KMS-11 (cell line): Measurements from ENCODE around the gene MTCH1.
"Not testable (repeated sequence)": the region's sequence is repeated elsewhere in the genome, so short reads cannot be mapped to it uniquely, and the experiment has no call there.

Experiments used
- H2AFZ ChIP-seq: fragments of 200-600 bp; sonication (generic); 2 replicates; pipeline ENCODE4 v1.6.1; 2016; ENCODE audit warnings: antibody characterized with exemption, mixed run types, low read depth
- H3K27ac ChIP-seq: fragments of 200-600 bp; sonication (generic); 2 replicates; pipeline ENCODE4 v1.6.1; 2016; ENCODE audit warnings: mild to moderate bottlenecking, mixed run types
- H3K27me3 ChIP-seq: fragments of 200-600 bp; sonication (generic); 2 replicates; pipeline ENCODE4 v1.6.1; 2017; ENCODE audit warnings: mild to moderate bottlenecking, low read depth, mixed run types, moderate library complexity; ENCODE audit not compliant: insufficient read depth
- H3K36me3 ChIP-seq: fragments of 200-600 bp; sonication (generic); 2 replicates; pipeline ENCODE4 v1.6.1; 2017; ENCODE audit warnings: mild to moderate bottlenecking, mixed run types; ENCODE audit not compliant: insufficient read depth
- H3K4me1 ChIP-seq: fragments of 200-600 bp; sonication (generic); 2 replicates; pipeline ENCODE4 v1.6.1; 2016; ENCODE audit warnings: mild to moderate bottlenecking, low read depth, mixed run types; ENCODE audit not compliant: poor library complexity, severe bottlenecking
- H3K4me2 ChIP-seq: fragments of 200-600 bp; sonication (generic); 2 replicates; pipeline ENCODE4 v1.7.0; 2016; ENCODE audit warnings: mild to moderate bottlenecking, mixed run types
- H3K4me3 ChIP-seq: fragments of 200-600 bp; sonication (generic); IDR thresholded peaks from 2 replicates; pipeline ENCODE4 v1.6.1; 2017; ENCODE audit warnings: low read depth, low read length, mixed read lengths; ENCODE audit not compliant: insufficient read depth
- H3K79me2 ChIP-seq: fragments of 200-600 bp; sonication (generic); 2 replicates; pipeline ENCODE4 v1.6.1; 2016; ENCODE audit warnings: low read depth, mixed run types; ENCODE audit not compliant: insufficient read depth
- H3K9ac ChIP-seq: fragments of 200-600 bp; sonication (generic); 2 replicates; pipeline ENCODE4 v1.6.1; 2016; ENCODE audit warnings: mild to moderate bottlenecking, mixed run types
- H4K20me1 ChIP-seq: fragments of 200-600 bp; sonication (generic); 2 replicates; pipeline ENCODE4 v1.6.1; 2016; ENCODE audit warnings: mild to moderate bottlenecking, mixed run types; ENCODE audit not compliant: insufficient read depth
- CTCF ChIP-seq: fragments of 200-600 bp; sonication (generic); conservative IDR thresholded peaks from 2 replicates; pipeline ENCODE4 v1.6.1; 2017; ENCODE audit warnings: low read depth, mild to moderate bottlenecking, antibody characterized with exemption, low read length, moderate library complexity, mixed read lengths

MTCH1 gene

GRCh38 chr6:36954262-36954931 is 31.6 kb downstream of the MTCH1 start, which contains the start of gene PI16:
PI16 (plus strand) TSS chr6:36954738; CDS start chr6:36954761, 23 bp downstream.
- H3K27me3 ChIP-seq: no peaks in the 10 kb centered on the region

GRCh38 chr6:36953931-36954261 is 32.1 kb downstream of the MTCH1 start:
- no peak for TF ChIP-seq CTCF
- Histone ChIP-seq H3K27me3 (no peaks in the 10 kb centered on the region), H3K9ac (no peak overlapping the region), H3K36me3 (no peaks in the 10 kb centered on the region), H3K4me3 (no peak overlapping the region), H3K4me2 (no peak overlapping the region), H3K27ac (no peak overlapping the region), H4K20me1 (no peaks in the 10 kb centered on the region), H2AFZ (no peak overlapping the region), H3K79me2 (no peaks in the 10 kb centered on the region), H3K4me1 (no peaks in the 10 kb centered on the region)

More at GRCh38 chr6:36954262-36954931, 31.6 kb downstream of the MTCH1 start, which contains the start of gene PI16:
- no peaks in the 10 kb centered on the region for H3K4me1 ChIP-seq
- no peak within 1 kb of the TSS for H2AFZ ChIP-seq
- H4K20me1 ChIP-seq: no peaks in the 10 kb centered on the region
- no peak within 1 kb of the TSS for H3K27ac ChIP-seq
- H3K9ac ChIP-seq: no peak within 1 kb of the TSS
- no peak for TF ChIP-seq CTCF
- no peaks in the 10 kb centered on the region for H3K79me2 ChIP-seq
- no peaks in the 10 kb centered on the region for H3K36me3 ChIP-seq
- H3K4me3 ChIP-seq: no peak within 1 kb of the TSS
- no peak within 1 kb of the TSS for H3K4me2 ChIP-seq

GRCh38 chr6:36949636-36950035 is 36.4 kb downstream of the MTCH1 start:
- H2AFZ ChIP-seq: no peak overlapping the region
- H3K4me2 ChIP-seq: no peak overlapping the region
- H3K4me3 ChIP-seq: no peak overlapping the region
- TF ChIP-seq CTCF: no peak
- no peaks in the 10 kb centered on the region for H4K20me1 ChIP-seq
- no peaks in the 10 kb centered on the region for H3K27me3 ChIP-seq
- H3K27ac ChIP-seq: no peak overlapping the region
- H3K79me2 ChIP-seq: no peaks in the 10 kb centered on the region
- no peak overlapping the region for H3K9ac ChIP-seq
- H3K36me3 ChIP-seq: no peaks in the 10 kb centered on the region
- H3K4me1 ChIP-seq: no peaks in the 10 kb centered on the region

GRCh38 chr6:36949076-36949475 is 36.9 kb downstream of the MTCH1 start:
- not testable (repeated sequence) for H3K4me3 ChIP-seq, H3K9ac ChIP-seq, H4K20me1 ChIP-seq, H3K4me1 ChIP-seq, H3K79me2 ChIP-seq, H3K36me3 ChIP-seq, H3K27me3 ChIP-seq, H3K27ac ChIP-seq, H2AFZ ChIP-seq, H3K4me2 ChIP-seq

- no peaks in the 10 kb centered on the region for H3K79me2 ChIP-seq
- no peak overlapping the region for H2AFZ ChIP-seq
- no peak overlapping the region for H3K9ac ChIP-seq
- H3K27ac ChIP-seq: no peak overlapping the region
- H3K4me3 ChIP-seq: no peak overlapping the region
- no peaks in the 10 kb centered on the region; the same call in 1 of the 2 replicates for H3K27me3 ChIP-seq
- no peak for TF ChIP-seq CTCF
- no peaks in the 10 kb centered on the region for H3K36me3 ChIP-seq
- no peak overlapping the region for H3K4me2 ChIP-seq
- no peaks in the 10 kb centered on the region for H3K4me1 ChIP-seq
- H4K20me1 ChIP-seq: no peaks in the 10 kb centered on the region
Measured at GRCh38 chr6:36947570-36948351, 38.2 kb downstream of the MTCH1 start.
